Esophagus muscularis mucosa (tissue), 4 donors: ENCODE data around the gene TEX54. TPM values are rescaled to one million over a fixed set of nuclear protein-coding genes. Genes with fewer than 3 reads are reported as not detected.

Experiments used
- DNase-seq: peaks from one replicate; pipeline ENCODE4 v3.0.0-alpha.2; 2017; ENCODE audit errors: extremely low spot score
- H3K27ac ChIP-seq, 4 donors: fragments of 200-600 bp; sonication (generic); replicated peaks in 1 of 4; 1 replicate in 3 of 4; 2 replicates in 1 of 4; pipeline ENCODE4 v1.5.1; 2016 to 2019; ENCODE audit warnings: mild to moderate bottlenecking in 1 of 4
- H3K27me3 ChIP-seq, 4 donors: fragments of 200-600 bp; sonication (generic); one replicate each; pipeline versions ENCODE4 v1.5.1 to v1.6.0; 2016 to 2019
- H3K36me3 ChIP-seq, 4 donors: fragments of 200-600 bp; sonication (generic); one replicate each; pipeline ENCODE4 v1.5.1; 2016 to 2019
- H3K4me1 ChIP-seq, 4 donors: fragments of 200-600 bp; sonication (generic); one replicate each; pipeline ENCODE4 v1.5.1; 2016 to 2019
- H3K4me3 ChIP-seq, 4 donors: fragments of 200-600 bp; sonication (generic); 1 replicate in 2 of 4; 2 replicates in 2 of 4; pipeline ENCODE4 v1.5.1; 2016 to 2019; ENCODE audit warnings: mild to moderate bottlenecking in 4 of 4, moderate library complexity in 1 of 4
- H3K9me3 ChIP-seq, 4 donors: fragments of 200-600 bp; sonication (generic); 1 replicate in 3 of 4; 2 replicates in 1 of 4; pipeline ENCODE4 v1.5.1; 2016 to 2019
- EP300 ChIP-seq: sonication (generic); formaldehyde crosslinking; IDR thresholded peaks from one replicate; pipeline ENCODE4 v1.6.1; 2017; ENCODE audit warnings: antibody characterized with exemption
- POLR2A ChIP-seq: fragments of 450-650 bp; IDR thresholded peaks from one replicate; pipeline ENCODE4 v1.6.1; 2017; ENCODE audit warnings: antibody characterized with exemption, moderate library complexity, mild to moderate bottlenecking, low read depth
- POLR2AphosphoS5 ChIP-seq, 2 donors: sonication (generic); formaldehyde crosslinking; IDR thresholded peaks; one replicate each; pipeline ENCODE4 v1.6.1; 2017; ENCODE audit warnings: antibody characterized with exemption in 2 of 2
- WGBS: methylation state at CpG from one replicate; pipeline ENCODE4 v1.1.5; 2018; 5-methylcytosine and 5-hydroxymethylcytosine counted together
- intact Hi-C: fragments of 100-400 bp; cut with DNase I; formaldehyde crosslinking; loops from one replicate; pipeline ENCODE4 v1.15.1; 2023
- total RNA-seq, 4 donors: library from RNA; depleted of rRNA; stranded (reverse); fragments of >200 nt; gene quantifications; one replicate each; pipeline versions ENCODE4 v1.1.0 to v1.2.1, GENCODE V29; 2016
- TF ChIP-seq, protein P1 (sequence below), 3 experiments: fragments of 200-600 bp in 2 of 3; fragments of 450-650 bp in 1 of 3; sonication (generic) in 2 of 3; IDR thresholded peaks; one replicate each; pipeline ENCODE4 v1.5.1; 2017 to 2019; ENCODE audit warnings: antibody characterized with exemption in 3 of 3, mild to moderate bottlenecking in 2 of 3, moderate library complexity in 1 of 3

TEX54 gene
- total RNA-seq, 4 donors from 2014 or later = not detected

DNA sequence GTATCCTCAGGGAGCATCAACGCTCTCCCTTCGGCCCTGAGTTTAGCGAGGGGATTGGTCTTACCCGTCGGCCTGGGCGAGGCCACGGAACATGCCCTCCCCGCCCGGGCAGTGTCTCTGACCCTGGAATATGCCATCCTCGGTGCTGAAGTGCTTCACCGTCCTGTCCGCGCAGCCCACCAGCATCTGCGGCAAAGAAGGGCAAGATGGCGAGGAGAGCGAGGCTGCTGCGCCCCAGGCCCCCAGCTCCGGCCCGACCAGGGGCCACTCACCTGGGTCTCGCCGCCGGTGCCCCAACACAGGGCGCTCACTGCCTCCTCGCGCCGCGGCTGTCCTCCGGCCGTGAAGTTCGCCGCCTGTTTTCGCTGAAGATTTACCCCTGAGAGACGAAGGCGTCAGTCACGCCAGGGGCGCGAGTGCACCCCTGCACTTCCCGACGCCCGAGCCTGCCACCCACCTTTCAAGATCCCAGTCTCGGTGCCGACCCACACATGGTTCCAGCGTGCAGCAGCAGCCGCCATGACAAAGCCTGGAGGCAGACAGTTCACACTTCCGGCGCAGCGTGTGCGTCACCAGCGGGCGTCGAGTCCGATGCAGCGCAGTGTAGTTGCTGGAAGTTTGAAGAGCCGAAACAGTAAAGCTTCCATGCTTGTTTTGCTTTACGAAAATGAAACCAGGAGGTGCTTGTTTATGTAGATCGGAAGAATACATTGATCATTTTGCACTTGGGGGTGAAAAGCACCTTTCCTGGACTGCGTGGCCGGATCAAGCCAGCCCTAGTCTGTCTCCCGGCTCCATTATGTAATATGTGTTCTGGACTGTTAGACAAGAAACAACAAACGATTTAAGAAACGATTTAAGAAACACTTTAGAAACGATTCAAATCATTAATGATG, 6.7 kb upstream of the TEX54 start, which contains the start of gene WDR74:
Gene WDR74 (minus strand): TSS at position 541 of the 896 bp plus-strand sequence. CDS start 20 bp downstream, at position 521.
- H3K36me3 ChIP-seq = peaks cover 9 to 37% (median 23%) of the 10 kb centered on the region in 4 donors
- WGBS = under 1% methylated on average over 44 of the region's 62 CpGs
- H3K9me3 ChIP-seq = no peaks in the 10 kb centered on the region
- intact Hi-C loops = no loop called here
- H3K4me1 ChIP-seq = peaks cover 30 to 51% (median 42%) of the 10 kb centered on the region in 4 donors
- DNase-seq = peak; percentile 97
- H3K27me3 ChIP-seq = no peaks in the 10 kb centered on the region
- peak within 1 kb of the TSS; percentile 74 to 97 (median 90) for H3K4me3 ChIP-seq
- peak within 1 kb of the TSS; percentile 94 to 99 (median 98) for H3K27ac ChIP-seq
- TF ChIP-seq, protein P1, sequence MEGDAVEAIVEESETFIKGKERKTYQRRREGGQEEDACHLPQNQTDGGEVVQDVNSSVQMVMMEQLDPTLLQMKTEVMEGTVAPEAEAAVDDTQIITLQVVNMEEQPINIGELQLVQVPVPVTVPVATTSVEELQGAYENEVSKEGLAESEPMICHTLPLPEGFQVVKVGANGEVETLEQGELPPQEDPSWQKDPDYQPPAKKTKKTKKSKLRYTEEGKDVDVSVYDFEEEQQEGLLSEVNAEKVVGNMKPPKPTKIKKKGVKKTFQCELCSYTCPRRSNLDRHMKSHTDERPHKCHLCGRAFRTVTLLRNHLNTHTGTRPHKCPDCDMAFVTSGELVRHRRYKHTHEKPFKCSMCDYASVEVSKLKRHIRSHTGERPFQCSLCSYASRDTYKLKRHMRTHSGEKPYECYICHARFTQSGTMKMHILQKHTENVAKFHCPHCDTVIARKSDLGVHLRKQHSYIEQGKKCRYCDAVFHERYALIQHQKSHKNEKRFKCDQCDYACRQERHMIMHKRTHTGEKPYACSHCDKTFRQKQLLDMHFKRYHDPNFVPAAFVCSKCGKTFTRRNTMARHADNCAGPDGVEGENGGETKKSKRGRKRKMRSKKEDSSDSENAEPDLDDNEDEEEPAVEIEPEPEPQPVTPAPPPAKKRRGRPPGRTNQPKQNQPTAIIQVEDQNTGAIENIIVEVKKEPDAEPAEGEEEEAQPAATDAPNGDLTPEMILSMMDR (IDR thresholded peaks at IDR 0.05) = peak in 1 of 3 experiments; percentile 25
- TF ChIP-seq POLR2AphosphoS5 (IDR thresholded peaks at IDR 0.05) (peak; percentile 99 to 100), POLR2A (no peak), EP300 (no peak)

DNA sequence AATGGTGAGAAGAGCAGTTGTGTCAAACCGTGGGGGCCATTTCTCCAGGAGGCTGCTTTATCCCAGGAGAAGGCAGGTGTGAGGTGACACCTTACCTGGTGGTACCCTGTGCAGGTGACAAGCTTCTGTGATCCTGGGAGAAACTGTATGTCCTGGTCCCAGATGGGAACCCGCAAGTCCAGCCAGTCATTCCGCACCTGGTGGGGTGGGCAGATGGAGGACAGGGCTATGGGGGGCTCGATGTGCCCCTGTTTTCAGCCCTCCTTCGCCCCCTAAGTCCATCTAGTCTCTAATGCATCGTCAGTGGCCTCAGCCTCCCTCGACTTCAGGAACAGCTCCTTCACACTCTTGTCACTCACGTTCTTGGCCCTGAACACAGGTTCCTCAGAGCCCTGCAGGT, 2.7 kb upstream of the TEX54 start:
- Histone ChIP-seq H3K27me3 (no peaks in the 10 kb centered on the region), H3K9me3 (no peaks in the 10 kb centered on the region), H3K27ac (no peak overlapping the region), H3K4me3 (no peak overlapping the region), H3K4me1 (peaks cover 36 to 58% (median 48%) of the 10 kb centered on the region in 4 donors), H3K36me3 (peaks cover 9 to 48% (median 34%) of the 10 kb centered on the region in 4 donors)
- WGBS = 80% methylated on average over 6 of the region's 8 CpGs
- intact Hi-C loops = no loop called here
- TF ChIP-seq POLR2AphosphoS5 (IDR thresholded peaks at IDR 0.05) = no peak
- TF ChIP-seq, protein P1 (IDR thresholded peaks at IDR 0.05) = no peak
- no peak for TF ChIP-seq EP300
- no peak for TF ChIP-seq POLR2A
- DNase-seq = no peak

DNA sequence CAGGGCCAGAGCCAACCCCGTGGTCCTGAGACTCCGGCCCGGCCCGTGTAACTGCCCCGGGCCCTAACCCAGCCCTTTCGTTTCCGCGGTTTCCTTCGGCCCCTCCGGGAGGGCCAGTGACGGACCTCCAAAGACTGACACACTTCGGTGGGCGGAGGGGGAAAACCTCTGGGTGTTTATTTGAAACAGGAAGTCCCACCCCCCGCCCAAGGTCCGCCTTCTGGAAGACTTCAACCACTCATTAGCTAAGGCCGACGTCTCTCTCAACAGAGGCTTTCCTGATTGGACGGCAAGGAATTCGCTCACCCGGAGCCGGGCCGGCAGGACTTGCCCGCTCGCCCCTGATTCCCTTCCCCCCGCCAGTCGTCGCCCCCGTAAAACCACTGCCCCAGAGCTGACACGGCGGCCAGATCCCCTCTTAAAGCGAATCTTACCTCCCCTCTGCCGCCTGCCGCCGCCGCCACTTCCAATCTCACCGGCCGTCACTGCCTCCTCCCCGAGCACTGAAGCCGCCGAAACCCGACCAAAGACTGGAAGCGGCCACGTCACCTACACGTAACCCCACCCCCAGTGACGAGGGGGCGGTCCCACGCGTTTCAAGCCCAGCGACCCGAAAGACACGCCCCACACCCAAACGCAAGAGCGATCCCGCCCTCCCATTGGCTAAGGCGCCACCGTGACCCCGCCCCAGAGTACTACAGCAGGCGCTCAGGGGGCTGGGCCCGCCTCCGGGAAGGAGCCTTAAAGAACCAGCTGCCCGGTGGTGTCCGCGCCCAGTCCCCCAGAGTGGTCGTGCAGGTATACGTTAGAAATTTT, 913 bp downstream of the TEX54 start, which contains the start of gene STX5:
Gene STX5 (minus strand): TSS at position 532 of the 816 bp plus-strand sequence. CDS start 808 bp downstream, outside the sequence.
- intact Hi-C loops = loop anchor here (2.0 to 5.0 kb wide), 2 partner anchors 27 to 39 kb away; partner anchors contain the start of genes NXF1 and TMEM223
- peaks cover 16 to 70% (median 49%) of the 10 kb centered on the region in 4 donors for H3K36me3 ChIP-seq
- WGBS = under 1% methylated on average over 31 of the region's 65 CpGs

More for the DNA sequence above, 913 bp downstream of the TEX54 start, which contains the start of gene STX5:
- H3K9me3 ChIP-seq = no peaks in the 10 kb centered on the region
- H3K27ac ChIP-seq = peak within 1 kb of the TSS; percentile 95 to 99 (median 97)
- TF ChIP-seq EP300 = no peak
- TF ChIP-seq POLR2A = peak; percentile 81
- TF ChIP-seq POLR2AphosphoS5 (IDR thresholded peaks at IDR 0.05) = peak; percentile 93 to 98
- TF ChIP-seq, protein P1 (IDR thresholded peaks at IDR 0.05) = no peak
- peak; percentile 100 for DNase-seq
- peaks cover 42 to 64% (median 51%) of the 10 kb centered on the region in 4 donors for H3K4me1 ChIP-seq
- no peaks in the 10 kb centered on the region for H3K27me3 ChIP-seq
- H3K4me3 ChIP-seq = peak within 1 kb of the TSS; percentile 89 to 98 (median 94)
